Islet precursor cell (in vitro differentiated cells): ENCODE measurements around the gene INTS3.
A peak's percentile ranks its signal among the peaks of the same experiment; 100 is the strongest.
"Not testable (repeated sequence)": the region's sequence is repeated elsewhere in the genome, so short reads cannot be mapped to it uniquely, and the experiment has no call there.

Experiments
- DNase-seq: peaks from one replicate; pipeline ENCODE4 v3.0.0-alpha.2; 2018

INTS3 gene

DNA sequence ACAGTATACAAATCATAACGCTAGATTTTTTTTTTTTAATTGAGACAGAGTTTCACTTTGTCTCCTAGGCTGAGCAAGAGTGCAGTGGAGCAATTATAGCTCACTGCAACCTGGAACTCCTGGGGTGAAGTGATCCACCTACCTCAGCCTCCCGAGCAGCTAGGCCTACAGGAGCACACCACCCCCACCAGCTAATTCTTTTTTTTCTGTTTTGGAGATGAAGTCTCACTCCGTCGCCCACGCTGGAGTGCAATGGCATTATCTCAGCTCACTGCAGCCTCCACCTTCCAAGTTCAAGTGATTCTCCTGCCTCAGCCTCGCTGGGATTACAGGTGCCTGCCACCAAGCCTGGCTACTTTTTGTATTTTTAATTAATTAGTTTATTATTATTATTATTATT, 28.1 kb upstream of the INTS3 start:
- no peak for DNase-seq

DNA sequence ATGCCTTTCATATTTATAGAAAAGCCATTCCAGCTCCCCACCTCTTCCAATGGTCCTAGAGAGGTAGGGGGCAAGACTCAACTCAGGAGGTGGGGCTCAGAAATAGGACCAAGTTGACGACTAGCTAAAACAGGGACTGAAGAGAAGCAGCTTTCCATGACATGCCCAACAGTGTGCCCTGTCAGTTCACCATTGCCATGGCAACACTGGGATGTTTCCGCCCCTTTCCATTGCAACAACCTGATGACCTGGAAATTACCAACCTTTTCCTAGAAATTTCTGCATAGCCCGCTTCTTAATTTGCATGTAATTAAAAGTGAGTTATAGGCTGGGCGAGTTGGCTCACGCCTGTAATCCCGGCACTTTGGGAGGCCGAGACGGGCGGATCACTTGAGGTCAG, 22.4 kb upstream of the INTS3 start:
- no peak for DNase-seq

DNA sequence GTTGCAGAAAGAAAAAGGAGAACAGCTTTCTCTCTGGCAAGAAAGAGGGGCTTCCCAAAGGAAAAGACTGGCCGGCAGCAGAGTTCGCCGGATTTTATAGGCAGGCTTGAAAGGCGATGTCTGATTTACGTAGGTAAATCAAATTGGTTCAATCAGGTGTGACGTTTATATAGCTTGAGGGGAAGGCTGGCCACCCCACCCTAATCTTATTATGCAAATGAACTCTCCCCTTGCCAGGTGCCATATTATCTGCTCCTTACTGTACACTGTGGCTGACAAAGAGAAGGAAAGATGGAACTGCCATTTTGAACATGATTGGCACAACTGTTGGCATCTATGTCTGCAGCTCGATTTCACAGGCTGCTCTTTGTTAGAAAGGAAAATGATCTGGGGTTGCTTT, 16.8 kb upstream of the INTS3 start:
- DNase-seq, result no peak

DNA sequence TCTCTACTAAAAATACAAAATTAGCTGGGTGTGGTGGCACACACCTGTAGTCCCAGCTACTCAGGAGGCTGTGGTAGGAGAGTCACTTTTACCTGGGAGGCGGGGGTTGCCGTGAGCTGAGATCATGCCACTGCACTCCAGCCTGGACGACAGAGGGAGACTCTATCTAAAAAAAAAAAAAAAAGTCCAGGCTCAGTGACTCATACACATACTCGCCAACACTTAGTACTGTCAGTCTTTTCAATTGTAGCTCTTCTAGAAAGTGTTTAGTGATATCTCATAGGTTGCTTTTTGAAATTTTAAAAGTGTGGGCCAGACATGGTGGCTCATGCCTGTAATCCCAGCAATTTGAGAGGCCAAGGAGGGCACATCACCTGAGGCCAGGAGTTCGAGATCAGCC, 11.6 kb upstream of the INTS3 start:
- DNase-seq, result not testable (repeated sequence)

DNA sequence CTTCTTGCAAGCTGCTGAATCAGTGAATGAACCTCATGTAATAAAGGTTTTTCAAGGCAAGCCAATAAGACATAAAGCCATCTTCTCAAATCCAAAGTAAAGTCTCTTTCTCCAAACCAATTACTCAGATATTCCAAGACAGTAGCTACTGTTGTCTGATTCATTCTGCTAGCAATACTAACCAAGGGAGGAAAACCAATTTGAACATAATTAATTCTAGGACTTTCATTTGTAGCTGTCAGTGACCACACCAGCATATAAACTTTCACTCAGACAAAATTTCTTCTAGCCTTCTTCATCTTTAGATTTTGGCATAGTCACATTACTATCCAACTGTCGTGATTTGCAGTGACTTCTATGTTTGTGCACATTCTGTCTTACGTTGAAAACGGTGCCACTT, 10.5 kb upstream of the INTS3 start:
- no peak for DNase-seq

DNA sequence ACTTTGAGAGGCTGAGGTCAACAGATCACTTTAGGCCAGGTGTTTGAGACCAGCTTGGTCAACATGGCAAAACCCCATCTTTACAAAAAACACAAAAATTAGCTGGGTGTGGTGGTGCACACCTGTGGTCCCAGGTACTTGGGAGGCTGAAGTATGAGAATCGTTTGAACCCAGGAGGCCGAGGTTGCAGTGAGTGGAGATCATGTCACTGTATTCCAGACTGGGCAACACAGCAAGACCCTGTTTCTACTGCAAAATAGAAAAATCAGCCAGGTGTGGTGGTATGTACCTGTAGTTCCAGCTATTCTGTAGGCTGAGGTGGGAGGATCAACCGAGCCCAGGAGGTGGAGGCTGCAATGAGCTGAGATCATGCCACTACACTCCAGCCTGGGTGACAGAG, 4.2 kb upstream of the INTS3 start:
- no peak for DNase-seq

DNA sequence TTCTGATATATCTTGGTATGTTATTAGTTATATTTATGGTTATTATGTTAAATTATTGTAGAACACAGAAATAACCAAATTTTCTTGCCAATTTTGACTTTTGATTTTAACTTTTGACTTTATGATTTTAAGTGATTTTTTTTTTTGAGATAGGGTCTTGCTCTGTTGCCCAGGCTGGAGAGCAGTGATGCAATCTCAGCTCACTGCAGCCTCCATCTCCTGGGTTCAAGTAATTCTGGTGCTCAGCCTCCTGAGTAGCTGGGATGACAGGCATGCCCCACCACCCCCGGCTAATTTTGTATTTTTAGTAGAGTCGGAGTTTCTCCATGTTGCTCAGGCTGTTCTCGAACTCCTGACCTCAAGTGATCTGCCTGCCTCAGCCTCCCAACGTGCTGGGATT, 3.2 kb upstream of the INTS3 start:
- not testable (repeated sequence) for DNase-seq

DNA sequence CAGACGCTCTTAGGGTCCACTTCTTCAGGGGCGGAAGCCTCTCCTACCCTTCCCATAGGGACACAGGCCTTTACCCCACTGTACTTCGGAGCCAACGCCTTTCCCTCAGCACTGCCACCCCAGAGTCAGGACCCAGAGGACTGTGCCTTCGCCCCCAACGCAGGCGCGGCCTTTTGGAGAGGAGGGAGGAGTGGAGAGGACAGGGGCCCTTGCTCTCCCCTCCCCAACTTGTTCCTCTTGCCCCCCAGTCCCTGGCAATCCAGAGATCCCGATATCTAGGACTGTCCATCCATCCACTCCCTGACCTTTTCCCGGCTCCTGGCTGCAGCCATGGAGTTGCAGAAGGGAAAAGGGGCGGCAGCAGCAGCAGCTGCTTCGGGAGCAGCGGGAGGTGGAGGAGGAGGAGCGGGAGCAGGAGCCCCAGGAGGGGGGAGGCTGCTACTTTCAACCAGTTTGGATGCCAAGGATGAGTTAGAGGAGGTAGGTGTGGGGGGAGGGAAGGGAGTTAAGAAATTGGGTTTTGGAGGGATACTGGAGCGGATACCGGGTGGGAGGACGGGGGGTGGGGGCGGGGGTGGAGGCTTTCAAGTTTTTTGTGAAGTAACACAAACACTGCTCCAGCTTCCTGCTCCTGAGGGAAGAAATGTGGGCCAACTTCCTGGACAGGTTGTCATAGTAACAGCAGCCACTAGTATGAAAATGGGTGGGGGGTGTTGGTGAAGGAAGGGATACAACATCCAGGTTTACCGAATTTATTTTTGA, 636 bp downstream of the INTS3 start:
- peak; percentile 68 for DNase-seq

DNA sequence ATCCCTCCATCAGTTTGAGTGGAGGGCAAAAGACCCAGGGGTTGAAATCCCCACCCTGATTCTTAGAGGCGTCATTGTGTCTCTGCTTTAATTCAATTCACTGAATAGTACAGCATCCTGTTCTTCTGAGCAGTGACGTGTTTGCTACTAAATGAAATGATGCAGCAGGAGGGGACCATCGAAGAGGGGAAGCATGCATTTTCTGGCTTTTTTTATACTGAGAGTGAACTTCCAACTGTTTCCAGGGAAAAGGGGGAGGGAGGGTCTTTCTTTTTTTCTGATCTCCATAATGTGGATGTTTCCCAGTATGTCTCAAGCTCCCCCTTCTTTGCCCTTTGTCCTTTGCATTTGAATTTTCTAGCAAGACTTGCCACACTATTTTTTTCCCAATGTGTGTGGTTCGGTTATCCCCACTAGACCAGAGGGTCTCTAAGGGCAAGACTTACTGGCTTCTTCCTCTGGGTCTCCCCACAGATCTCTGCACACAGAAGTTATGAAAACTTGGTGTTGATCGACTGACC, 2.7 kb downstream of the INTS3 start:
- no peak for DNase-seq

DNA sequence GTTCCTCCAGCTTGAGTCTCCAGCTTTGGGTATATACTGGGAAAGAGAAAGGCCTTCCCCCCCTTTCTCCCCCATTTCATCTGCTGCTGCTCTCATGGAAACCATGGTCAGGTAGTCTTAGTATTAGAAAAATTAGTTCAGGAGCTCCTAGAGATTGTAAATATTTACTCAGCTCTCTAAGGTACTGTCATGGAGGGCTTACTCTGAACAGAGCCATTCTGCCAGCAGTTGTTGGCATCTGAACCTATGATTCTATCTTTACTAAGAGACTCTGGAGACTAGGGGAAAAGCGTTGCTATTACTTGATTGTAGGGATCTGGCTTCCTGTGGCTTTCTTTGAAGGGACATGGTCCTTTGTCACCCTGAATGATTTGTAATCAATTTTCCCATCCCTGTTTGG, 6.1 kb downstream of the INTS3 start:
- DNase-seq, result no peak

DNA sequence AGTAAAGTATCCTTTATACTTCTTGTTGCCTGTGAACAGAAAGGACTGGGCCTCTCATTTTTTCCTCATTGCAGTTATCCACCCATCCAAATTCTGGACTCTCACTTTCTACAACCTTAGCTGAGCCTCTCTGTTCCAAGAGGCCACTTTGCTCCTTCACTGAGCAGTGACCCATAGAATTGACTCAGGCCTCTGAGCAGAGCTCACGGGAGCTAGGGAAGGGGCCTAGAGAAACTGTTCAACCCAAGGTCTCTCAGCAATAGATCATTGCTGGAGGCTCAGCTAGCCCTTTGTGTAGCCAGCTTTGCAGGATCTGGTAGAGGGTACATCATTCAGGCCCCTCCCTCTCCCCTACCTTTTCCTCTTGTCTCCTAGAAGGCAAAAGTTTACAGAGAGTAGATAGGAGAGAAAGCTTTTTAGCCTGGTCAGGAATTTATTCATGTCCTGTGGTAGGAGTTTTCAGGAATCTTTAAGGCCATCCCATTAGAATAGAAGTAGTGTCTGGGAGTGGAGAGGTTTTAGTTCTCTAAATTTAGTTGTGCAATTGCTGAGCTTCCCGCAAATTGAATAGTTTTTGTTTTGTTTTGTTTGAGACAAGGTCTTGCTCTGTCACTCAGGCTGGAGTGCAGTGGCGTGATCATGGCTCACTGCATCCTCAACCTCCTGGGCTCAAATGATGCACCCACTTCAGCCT, 6.7 kb downstream of the INTS3 start:
- no peak for DNase-seq

DNA sequence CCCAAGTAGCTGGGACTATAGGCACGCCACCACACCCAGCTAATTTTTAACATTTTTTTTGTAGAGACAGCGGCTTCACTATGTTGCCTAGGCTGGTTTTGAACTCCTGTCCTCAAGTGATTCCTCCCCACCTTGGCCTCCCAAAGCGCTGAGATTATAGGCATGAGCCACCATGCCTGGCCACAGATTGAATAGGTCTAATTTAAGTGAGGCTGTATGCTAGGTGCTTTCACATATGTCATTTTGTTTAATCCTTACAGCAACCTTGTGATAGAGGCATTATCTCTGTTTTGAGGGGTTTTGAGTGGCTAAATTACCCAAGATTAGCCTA, 7.2 kb downstream of the INTS3 start:
- DNase-seq, result no peak

DNA sequence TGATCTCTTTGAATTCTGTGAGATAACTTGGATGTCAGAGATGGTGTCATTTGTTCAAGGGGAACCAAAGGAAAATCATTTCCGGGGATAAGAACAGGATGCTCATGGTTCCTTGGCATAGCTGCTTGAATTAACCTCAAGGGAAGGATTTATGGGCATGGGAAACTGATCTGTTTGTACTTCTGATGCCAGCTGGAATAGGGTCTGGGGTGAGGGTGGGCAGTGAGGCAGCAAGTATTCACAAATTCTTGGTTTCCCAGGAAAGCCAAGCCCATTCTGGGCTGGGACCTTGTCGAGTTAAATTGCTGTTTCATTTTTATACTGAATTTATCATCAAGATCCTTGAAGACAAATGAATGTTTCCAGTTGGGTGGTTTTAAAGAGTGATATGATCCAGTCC, 14.1 kb downstream of the INTS3 start:
- no peak for DNase-seq

DNA sequence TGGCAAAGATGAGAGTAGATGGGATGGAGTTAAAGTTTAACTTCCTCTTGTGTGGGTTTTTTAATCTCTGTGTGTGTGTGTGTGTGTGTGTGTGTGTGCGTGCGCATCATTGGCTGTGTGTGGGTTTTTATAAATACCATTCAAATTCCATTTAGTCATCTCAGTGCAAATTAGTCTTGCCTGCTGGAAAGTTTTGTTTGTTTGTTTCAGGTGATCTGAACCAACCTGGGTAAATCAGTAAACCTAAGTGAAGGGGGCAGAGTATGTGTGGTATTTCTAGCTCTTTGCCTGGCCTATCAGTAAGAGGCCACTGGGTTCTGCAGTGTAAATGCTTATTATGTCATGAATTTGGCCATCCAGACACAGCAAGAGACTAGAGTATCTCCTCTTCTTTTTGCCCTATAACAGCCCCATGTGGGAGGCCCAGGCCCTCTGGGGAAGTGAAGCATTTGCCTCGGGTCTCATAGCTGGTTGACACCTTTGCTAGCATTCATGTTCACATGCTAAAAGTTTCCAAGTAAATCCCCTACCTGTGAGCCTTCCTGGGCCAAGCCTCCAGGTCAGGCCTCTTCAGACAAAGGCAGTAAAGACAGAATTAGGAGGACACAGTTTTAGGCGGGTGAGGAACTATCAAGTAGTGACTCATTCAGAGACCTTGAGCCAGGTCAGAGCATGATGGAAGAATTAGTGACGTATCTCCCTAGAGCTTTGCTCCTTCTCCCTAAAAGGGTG, 14.7 kb downstream of the INTS3 start:
- DNase-seq, result no peak

DNA sequence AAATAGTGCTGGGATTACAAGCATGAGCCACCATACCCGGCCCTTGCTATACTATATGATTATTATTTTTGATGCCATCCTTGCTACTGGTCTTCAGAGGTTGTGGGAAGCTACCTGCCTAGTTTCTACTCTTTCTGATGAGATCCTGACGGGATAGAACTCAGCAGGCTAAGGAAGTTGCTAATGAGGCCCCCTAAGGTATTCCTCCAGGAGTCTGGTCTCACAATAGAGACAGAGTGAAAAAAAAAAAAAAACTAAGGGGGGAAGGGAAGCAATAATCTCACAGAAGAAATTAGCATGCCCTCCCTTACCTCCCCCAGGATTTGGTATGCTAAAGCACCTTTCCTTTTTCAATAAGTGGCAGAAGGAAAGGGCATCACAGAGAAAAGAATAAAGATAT, 17.6 kb downstream of the INTS3 start:
- DNase-seq, result no peak

DNA sequence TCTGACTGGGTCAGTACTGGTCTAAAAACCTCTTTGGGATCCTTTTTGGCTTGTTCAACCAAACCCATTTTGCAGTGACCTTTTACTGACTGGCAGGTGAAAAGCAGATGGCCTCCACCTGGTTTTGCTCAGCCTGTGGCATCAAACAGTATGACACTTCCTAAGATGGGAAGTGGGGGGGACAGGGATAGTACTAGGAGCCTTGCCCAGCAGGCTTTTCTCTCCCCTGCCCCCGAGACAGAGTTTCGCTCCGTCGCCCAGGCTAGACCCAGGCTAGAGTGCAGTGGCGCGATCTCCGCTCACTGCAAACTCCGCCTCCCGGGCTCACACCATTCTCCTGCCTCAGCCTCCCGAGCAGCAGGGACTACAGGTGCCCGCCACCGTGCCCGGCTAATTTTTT, 18.3 kb downstream of the INTS3 start:
- no peak for DNase-seq

DNA sequence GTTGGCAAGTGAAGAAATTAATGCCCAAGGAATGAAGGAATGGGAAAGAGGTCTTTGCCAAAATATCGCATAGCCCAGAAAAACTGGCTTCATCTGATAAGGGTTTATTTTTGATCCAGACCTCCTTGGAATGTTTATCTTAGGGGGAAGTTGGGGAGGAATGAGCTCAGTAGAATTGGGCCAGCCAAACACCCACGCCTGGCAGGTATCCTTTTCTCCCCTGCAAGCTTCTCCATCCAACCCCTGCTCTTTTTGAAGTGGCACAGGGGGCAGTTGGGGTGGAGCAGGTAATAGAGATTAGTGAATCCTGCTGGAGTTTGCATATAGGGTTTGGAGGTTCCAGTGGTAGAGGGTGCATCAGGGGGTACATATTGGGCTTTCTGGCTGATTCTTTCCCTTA, 21.1 kb downstream of the INTS3 start:
- DNase-seq, result no peak

DNA sequence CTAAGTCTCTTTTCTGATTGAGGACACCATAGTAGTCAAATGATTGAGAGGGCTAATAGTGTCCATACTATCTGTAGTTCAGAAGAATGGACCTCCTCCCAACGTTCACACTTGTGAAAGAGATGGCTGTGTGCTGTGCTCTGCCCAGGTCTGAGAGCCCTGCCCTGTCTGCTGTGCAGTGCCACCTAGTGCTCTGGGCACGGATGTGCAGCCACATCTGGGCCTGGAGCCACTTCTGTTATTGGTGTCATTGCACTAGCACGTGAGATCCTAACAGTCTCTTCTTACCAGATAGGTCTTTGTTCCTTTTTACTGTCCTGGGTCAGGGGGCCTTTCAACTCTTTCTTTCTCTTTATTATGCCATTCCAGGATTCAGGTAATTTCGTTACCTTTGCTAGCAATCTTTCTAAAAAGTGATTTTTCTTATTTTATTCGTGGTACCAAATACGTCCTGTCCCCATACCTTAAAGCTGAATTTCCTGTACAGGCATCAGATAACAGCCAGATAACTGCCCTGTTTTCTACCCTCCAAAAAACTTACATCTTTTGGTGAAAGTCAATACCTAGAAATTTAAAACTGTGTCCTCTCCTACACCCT, 21.7 kb downstream of the INTS3 start:
- DNase-seq, result peak; percentile 90

DNA sequence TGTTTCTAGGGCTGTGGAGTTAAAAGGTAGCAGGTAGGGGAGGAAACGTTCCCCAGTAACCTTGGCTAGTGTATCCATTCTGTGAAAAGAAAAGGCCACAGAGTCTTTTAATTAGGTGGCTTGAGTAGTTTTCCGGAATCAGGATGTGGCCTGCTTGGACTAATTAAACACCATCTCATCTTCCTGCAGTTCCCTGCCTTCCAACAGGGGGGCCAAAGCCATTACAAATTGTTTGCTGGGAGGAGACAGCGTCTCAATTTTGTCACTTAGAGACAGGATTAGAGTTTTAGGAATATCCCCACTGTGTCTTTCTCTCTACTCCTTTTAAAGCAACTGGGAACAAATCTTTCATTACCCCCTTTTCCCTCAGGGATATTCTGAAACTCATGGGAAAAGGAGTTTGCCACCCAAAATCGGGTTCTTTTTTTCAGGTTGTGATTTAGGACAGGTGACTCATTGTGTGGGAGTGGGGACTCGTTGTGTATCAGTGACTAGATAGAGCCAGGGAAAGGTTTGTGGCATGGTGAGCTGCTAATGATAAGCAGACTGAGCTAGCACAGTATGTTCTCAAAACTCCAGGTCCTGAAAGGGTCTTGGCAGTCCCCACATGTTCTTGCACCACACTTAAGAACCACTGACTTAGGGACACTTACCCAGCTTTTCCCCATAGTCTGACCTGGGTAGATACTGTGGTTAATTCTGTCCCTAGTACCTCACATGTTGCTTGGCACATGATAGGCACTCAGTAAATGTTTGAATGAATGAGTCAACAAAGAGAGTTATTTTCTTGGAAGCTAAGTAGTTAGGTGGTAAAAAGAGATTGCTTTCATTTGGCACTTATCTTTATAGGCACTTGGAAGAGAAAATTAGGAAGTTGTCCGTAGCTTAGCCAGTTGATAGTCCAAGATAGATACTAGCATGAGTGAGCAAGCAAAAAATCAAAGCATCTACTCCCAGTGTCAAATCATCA, 22.5 kb downstream of the INTS3 start:
- no peak for DNase-seq

DNA sequence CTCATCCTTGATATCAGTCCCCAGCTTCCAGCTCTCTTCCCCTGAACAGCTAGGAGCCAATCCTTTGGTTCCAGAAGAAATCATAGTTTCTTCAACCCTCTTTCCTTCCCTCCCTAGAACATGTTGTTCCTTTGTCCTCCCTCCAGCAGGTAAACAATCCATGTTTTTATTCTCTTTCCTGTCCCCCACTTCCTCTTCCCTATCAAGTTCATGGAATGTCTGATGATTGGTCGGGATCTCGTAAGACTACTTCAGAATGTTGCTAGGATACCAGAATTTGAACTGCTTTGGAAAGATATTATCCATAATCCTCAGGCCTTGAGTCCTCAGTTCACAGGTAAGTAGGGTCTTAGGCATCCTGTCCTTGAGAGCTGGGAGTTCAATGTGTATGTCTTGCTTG, 24.2 kb downstream of the INTS3 start:
- no peak for DNase-seq

DNA sequence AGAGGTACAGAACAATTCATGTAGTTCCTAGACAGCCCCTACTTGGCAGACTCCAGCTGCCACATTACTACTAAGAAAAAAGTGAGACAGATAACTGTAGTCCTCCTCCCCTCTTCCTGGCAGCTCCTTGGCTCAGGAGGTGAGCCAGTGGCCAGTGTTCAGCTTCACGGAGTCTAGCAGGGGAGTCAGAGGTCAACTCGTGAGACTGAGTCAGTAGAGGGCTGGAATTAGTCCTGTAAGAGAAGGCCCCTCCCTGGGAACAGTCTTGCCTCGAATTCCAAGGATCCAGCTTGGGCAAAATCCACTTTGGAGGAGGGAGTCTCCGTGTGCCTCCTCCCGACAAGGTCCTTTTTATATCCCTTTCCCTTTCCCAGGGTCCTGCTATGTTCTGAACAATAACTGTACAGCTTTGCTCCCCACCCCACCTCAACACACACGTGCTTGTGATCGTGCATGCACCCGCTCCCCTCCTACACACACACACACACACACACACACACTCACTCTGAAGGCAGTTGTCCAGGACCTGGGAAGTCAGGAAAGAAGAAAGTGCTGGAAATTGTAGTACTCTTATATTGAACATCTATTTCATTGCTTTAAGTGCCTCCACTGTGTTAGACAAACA, 24.8 kb downstream of the INTS3 start:
- no peak for DNase-seq

DNA sequence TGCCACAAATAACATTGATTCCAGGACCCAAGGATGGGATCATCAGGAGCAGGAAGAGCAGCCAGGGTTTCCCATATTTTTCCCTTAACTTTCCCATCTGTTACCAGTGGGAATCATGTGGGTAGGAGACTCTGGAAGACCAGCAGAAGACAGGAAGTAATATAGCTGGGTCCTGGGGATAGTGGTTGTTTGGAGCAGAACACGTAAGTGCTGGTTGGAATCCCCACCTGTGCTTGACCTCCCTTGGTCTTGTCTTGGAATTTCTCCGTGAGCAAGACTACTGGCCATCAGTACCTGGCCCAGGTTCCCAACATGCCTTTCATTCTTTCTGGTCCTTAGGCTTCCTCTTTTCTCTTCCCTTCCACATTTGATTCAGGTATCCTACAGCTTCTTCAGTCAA, 26.4 kb downstream of the INTS3 start:
- no peak for DNase-seq
